ENCODE data around the gene EPAS1.

EPAS1 gene

GRCh38 chr2:46364797-46365457 is 67.7 kb downstream of the EPAS1 start:
- DNase-seq (ENCODE audit: low spot score), result peak; percentile 59

- peak; percentile 29 for DNase-seq (ENCODE audit: low spot score)
Measured at GRCh38 chr2:46365913-46366667, 68.9 kb downstream of the EPAS1 start.

- DNase-seq (ENCODE audit: low spot score), result no peak
Measured at GRCh38 chr2:46366668-46367052, 69.5 kb downstream of the EPAS1 start.

- no peak for DNase-seq (ENCODE audit: low spot score)
Measured at GRCh38 chr2:46367286-46367685, 70.1 kb downstream of the EPAS1 start.

GRCh38 chr2:46368401-46368800 is 71.2 kb downstream of the EPAS1 start:
- no peak for DNase-seq (ENCODE audit: low spot score)

- DNase-seq (ENCODE audit: low spot score), result no peak
Measured at GRCh38 chr2:46369783-46370182, 72.6 kb downstream of the EPAS1 start.

- DNase-seq (ENCODE audit: low spot score), result no peak
Measured at GRCh38 chr2:46371854-46372253, 74.6 kb downstream of the EPAS1 start.

GRCh38 chr2:46372475-46372874 is 75.3 kb downstream of the EPAS1 start:
- no peak for DNase-seq (ENCODE audit: low spot score)

- DNase-seq (ENCODE audit: low spot score), result no peak
Measured at GRCh38 chr2:46373238-46373637, 76.0 kb downstream of the EPAS1 start.

- no peak for DNase-seq (ENCODE audit: low spot score)
Measured at GRCh38 chr2:46375566-46376125, 78.4 kb downstream of the EPAS1 start.

GRCh38 chr2:46376586-46376985 is 79.4 kb downstream of the EPAS1 start:
- no peak for DNase-seq (ENCODE audit: low spot score)

GRCh38 chr2:46377101-46377581 is 79.9 kb downstream of the EPAS1 start:
- DNase-seq (ENCODE audit: low spot score), result no peak

GRCh38 chr2:46377666-46378560 is 80.7 kb downstream of the EPAS1 start:
- no peak for DNase-seq (ENCODE audit: low spot score)

GRCh38 chr2:46378616-46379015 is 81.4 kb downstream of the EPAS1 start:
- DNase-seq (ENCODE audit: low spot score), result no peak

GRCh38 chr2:46379213-46380037 is 82.2 kb downstream of the EPAS1 start:
- DNase-seq (ENCODE audit: low spot score), result peak; percentile 43

GRCh38 chr2:46380038-46380940 is 83.1 kb downstream of the EPAS1 start:
- DNase-seq (ENCODE audit: low spot score), result no peak

GRCh38 chr2:46381263-46381849 is 84.1 kb downstream of the EPAS1 start:
- no peak for DNase-seq (ENCODE audit: low spot score)

GRCh38 chr2:46381871-46382270 is 84.7 kb downstream of the EPAS1 start:
- DNase-seq (ENCODE audit: low spot score), result no peak

GRCh38 chr2:46382331-46383112 is 85.3 kb downstream of the EPAS1 start:
- DNase-seq (ENCODE audit: low spot score), result no peak
